IgD-negative memory B cell (primary cell): ENCODE results near the gene CCDC85C. TPM values are rescaled to one million over a fixed set of nuclear protein-coding genes. Genes with fewer than 3 reads are reported as not detected.

Experiments used
- H3K27ac Mint-ChIP-seq, 3 donors: one replicate each; pipeline ENCODE4 v1.8.0; 2020 to 2022; ENCODE audit warnings: mild to moderate bottlenecking in 3 of 3, mixed read lengths in 3 of 3, moderate library complexity in 1 of 3
- H3K27me3 Mint-ChIP-seq: one replicate; pipeline ENCODE4 v1.8.0; 2021; ENCODE audit warnings: mixed read lengths
- H3K36me3 Mint-ChIP-seq: one replicate; pipeline ENCODE4 v1.8.0; 2020; ENCODE audit warnings: mild to moderate bottlenecking, mixed read lengths
- H3K4me1 Mint-ChIP-seq, 3 donors: one replicate each; pipeline ENCODE4 v1.8.0; 2020 to 2022; ENCODE audit warnings: mixed read lengths in 3 of 3, mild to moderate bottlenecking in 1 of 3
- H3K4me3 Mint-ChIP-seq, 4 donors: one replicate each; pipeline ENCODE4 v1.8.0; 2020 to 2022; ENCODE audit warnings: mild to moderate bottlenecking in 4 of 4, mixed read lengths in 4 of 4, moderate library complexity in 3 of 4
- H3K9me3 Mint-ChIP-seq, 3 donors: one replicate each; pipeline ENCODE4 v1.8.0; 2020 to 2021; ENCODE audit warnings: mixed read lengths in 3 of 3, mild to moderate bottlenecking in 1 of 3
- polyA plus RNA-seq: library from polyadenylated mRNA; unstranded; fragments of 300-500 nt; fragmentation: Illumina TruSeq; gene quantifications from one replicate; pipeline ENCODE4 v1.2.3, GENCODE V29; 2021

Gene CCDC85C
- polyA plus RNA-seq, 1 donor from 2014 or later: 0.20 TPM

- Mint-ChIP-seq H3K4me3 (no peak overlapping the region), H3K27me3 (no peaks in the 10 kb centered on the region), H3K4me1 (peaks cover 16 to 27% (median 24%) of the 10 kb centered on the region in 3 donors), H3K27ac (peak overlapping the region in 1 of 3 donors; percentile 64), H3K36me3 (peaks cover 3% of the 10 kb centered on the region), H3K9me3 (no peaks in the 10 kb centered on the region)
Measured at GRCh38 chr14:99468836-99469592, 135.0 kb downstream of the CCDC85C start.

DNA sequence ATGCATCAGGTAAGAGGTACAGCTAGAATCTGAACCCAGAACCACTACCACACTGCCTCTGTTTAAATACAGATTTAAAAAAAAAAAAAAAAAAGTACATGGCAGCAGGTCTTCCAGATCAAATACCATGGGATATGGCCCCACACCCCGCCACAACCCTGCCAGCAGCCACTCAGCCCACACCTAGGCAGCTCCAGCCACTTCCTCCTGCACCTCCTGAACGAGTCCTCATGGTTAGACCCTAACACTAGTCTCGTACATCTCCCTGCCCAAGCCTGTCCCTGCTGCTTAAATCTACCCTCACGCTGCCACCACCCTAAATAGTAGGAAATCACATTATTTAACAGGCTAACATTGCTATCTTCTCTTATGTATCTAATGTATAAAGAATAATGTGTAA lies 135.9 kb downstream of the CCDC85C start:
- no peaks in the 10 kb centered on the region for H3K27me3 Mint-ChIP-seq
- peaks cover 5% of the 10 kb centered on the region for H3K36me3 Mint-ChIP-seq
- H3K27ac Mint-ChIP-seq: peak overlapping the region in 2 of 3 donors; percentile 40 to 66
- no peaks in the 10 kb centered on the region for H3K9me3 Mint-ChIP-seq
- H3K4me3 Mint-ChIP-seq: peak overlapping the region in 1 of 4 donors; percentile 56
- peaks cover 16 to 31% (median 22%) of the 10 kb centered on the region in 3 donors for H3K4me1 Mint-ChIP-seq

GRCh38 chr14:99467336-99468078 lies 136.5 kb downstream of the CCDC85C start:
- no peak overlapping the region for H3K4me3 Mint-ChIP-seq
- no peaks in the 10 kb centered on the region for H3K27me3 Mint-ChIP-seq
- no peaks in the 10 kb centered on the region for H3K9me3 Mint-ChIP-seq
- peaks cover 5% of the 10 kb centered on the region for H3K36me3 Mint-ChIP-seq
- H3K4me1 Mint-ChIP-seq: peaks cover 13 to 31% (median 19%) of the 10 kb centered on the region in 3 donors
- peak overlapping the region in 2 of 3 donors; percentile 40 to 66 for H3K27ac Mint-ChIP-seq

DNA sequence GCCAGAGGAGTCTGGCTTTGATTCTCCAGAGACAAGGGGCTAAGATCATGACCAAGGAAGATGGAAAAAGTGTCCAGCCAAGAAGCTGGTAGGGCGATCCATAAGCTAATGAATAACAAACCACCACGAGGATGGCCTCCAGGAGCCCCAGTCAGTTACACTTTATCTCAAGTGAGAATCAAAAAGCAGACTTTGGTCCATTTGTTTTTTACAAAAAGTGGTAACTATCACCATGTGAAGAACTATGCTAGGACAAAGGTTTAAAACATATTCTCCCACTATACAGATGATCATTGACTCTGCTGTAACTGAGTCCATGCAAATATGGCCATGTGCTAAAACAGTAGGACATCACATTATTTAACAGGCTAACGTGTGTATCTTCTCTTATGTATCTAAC lies 137.2 kb downstream of the CCDC85C start:
- H3K27me3 Mint-ChIP-seq: no peaks in the 10 kb centered on the region
- no peaks in the 10 kb centered on the region for H3K9me3 Mint-ChIP-seq
- peaks cover 18 to 31% (median 19%) of the 10 kb centered on the region in 3 donors for H3K4me1 Mint-ChIP-seq
- H3K36me3 Mint-ChIP-seq: peaks cover 11% of the 10 kb centered on the region
- no peak overlapping the region for H3K4me3 Mint-ChIP-seq
- H3K27ac Mint-ChIP-seq: no peak overlapping the region

- H3K36me3 Mint-ChIP-seq: peaks cover 15% of the 10 kb centered on the region
- no peak overlapping the region for H3K4me3 Mint-ChIP-seq
- no peaks in the 10 kb centered on the region for H3K27me3 Mint-ChIP-seq
- H3K27ac Mint-ChIP-seq: peak overlapping the region in 1 of 3 donors; percentile 28
- no peaks in the 10 kb centered on the region for H3K9me3 Mint-ChIP-seq
- peaks cover 17 to 24% (median 18%) of the 10 kb centered on the region in 3 donors for H3K4me1 Mint-ChIP-seq
Measured at GRCh38 chr14:99465288-99465687, 138.7 kb downstream of the CCDC85C start.

GRCh38 chr14:99463974-99464373 lies 140.0 kb downstream of the CCDC85C start:
- Mint-ChIP-seq H3K4me1 (peaks cover 13 to 18% (median 15%) of the 10 kb centered on the region in 3 donors), H3K27ac (no peak overlapping the region), H3K9me3 (no peaks in the 10 kb centered on the region), H3K36me3 (peaks cover 15% of the 10 kb centered on the region), H3K27me3 (no peaks in the 10 kb centered on the region), H3K4me3 (no peak overlapping the region)

- Mint-ChIP-seq H3K27me3 (no peaks in the 10 kb centered on the region), H3K9me3 (no peaks in the 10 kb centered on the region), H3K4me3 (no peak overlapping the region), H3K27ac (peak overlapping the region in 1 of 3 donors; percentile 14), H3K4me1 (peaks cover 2 to 7% (median 6%) of the 10 kb centered on the region in 3 donors), H3K36me3 (peaks cover 17% of the 10 kb centered on the region)
Measured at GRCh38 chr14:99462210-99462609, 141.8 kb downstream of the CCDC85C start.

DNA sequence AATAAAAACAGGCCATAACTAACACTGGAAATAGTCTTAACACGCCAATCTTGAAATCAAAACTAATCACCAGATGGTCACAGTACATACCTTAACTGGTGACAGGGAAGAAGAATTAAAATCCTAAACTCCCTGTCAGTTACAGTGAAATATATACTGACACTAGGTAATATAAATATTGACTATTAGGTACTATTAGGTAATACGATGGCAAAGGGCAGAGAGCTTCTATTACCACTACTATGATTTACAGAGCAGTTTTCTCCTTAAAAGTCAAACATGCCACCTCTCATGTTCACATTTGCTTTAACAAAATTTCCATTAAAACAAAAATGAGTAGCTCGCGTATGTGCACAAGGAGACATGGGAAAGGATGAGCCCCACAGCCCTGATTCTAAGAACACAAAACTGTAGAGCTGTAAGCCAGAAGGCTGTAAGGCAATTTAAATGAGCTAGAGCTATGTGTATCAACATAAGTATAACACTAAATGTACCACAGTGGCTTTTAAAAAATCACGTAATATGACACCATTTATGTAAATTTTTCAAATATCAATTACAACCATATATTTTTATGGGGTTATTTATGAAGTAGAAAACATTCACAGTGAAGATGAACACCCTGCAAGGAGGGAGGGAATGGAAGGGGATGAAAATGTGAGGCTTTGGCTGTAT lies 142.5 kb downstream of the CCDC85C start:
- H3K36me3 Mint-ChIP-seq: peaks cover 17% of the 10 kb centered on the region
- H3K4me1 Mint-ChIP-seq: peaks cover 2 to 7% (median 6%) of the 10 kb centered on the region in 3 donors
- H3K27ac Mint-ChIP-seq: peak overlapping the region in 1 of 3 donors; percentile 14
- no peak overlapping the region for H3K4me3 Mint-ChIP-seq
- no peaks in the 10 kb centered on the region for H3K27me3 Mint-ChIP-seq
- H3K9me3 Mint-ChIP-seq: no peaks in the 10 kb centered on the region

GRCh38 chr14:99460793-99461192 lies 143.2 kb downstream of the CCDC85C start:
- H3K4me3 Mint-ChIP-seq: no peak overlapping the region
- no peaks in the 10 kb centered on the region for H3K27me3 Mint-ChIP-seq
- peaks cover 17% of the 10 kb centered on the region for H3K36me3 Mint-ChIP-seq
- no peak overlapping the region for H3K27ac Mint-ChIP-seq
- no peaks in the 10 kb centered on the region for H3K9me3 Mint-ChIP-seq
- peaks cover 2 to 7% (median 6%) of the 10 kb centered on the region in 3 donors for H3K4me1 Mint-ChIP-seq

DNA sequence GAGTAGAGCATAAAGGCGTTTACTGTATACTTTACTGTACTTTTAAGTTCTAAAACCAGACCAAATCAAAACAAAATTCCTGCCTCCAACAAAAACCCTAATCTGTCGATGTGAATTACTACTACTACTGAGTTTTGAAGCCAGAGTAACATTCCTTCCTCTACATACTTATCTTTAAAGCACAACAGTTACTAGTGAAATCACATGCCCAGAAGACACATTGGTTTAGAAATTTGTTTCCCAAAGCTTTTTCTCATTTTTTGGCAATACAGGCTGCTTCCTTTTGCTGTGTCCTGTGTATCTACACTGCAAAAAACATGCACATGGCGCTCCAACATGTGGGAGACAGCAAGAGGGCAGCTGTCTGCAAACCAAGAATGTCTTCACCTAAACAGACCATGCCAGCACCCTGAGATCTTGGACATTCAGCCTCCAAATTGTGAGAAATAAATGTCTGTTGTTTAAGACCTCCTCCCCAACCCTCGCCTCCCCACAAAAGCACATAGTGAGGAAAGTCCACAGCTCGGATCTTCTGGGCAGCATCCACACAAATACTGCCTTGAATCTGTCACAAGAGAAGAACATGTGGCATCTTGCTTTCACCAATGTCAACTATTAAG lies 144.4 kb downstream of the CCDC85C start:
- Mint-ChIP-seq H3K4me1 (peaks cover 2 to 8% (median 7%) of the 10 kb centered on the region in 3 donors), H3K27me3 (no peaks in the 10 kb centered on the region), H3K27ac (peak overlapping the region in 1 of 3 donors; percentile 9), H3K4me3 (no peak overlapping the region), H3K36me3 (peaks cover 15% of the 10 kb centered on the region), H3K9me3 (no peaks in the 10 kb centered on the region)

GRCh38 chr14:99454246-99454645 lies 149.8 kb downstream of the CCDC85C start:
- Mint-ChIP-seq H3K27me3 (no peaks in the 10 kb centered on the region), H3K36me3 (peaks cover 4% of the 10 kb centered on the region), H3K4me1 (peaks cover 0 to 2% (median 0%) of the 10 kb centered on the region in 3 donors), H3K4me3 (no peak overlapping the region), H3K27ac (no peak overlapping the region), H3K9me3 (no peaks in the 10 kb centered on the region)

DNA sequence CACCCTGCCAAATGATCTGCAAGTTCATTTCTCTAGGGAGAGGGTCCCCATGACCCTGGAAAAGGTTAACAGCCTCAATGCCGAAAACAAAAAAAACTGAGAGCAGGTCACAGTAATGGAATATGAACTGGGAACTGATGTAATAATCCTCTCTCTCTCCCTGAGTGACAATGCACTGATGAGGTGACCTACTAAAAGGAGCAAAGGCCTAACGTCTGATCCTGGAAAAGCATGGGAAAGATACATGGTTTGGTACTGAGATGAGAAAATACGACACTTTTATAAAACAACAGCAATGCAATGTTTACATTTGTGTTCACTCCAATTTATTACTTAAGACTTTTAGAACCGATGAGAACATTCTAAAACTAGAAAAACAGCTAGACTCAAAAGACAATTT lies 151.0 kb downstream of the CCDC85C start:
- Mint-ChIP-seq H3K4me3 (no peak overlapping the region), H3K36me3 (peaks cover 1% of the 10 kb centered on the region), H3K27me3 (no peaks in the 10 kb centered on the region), H3K4me1 (peaks cover 0 to 2% (median 0%) of the 10 kb centered on the region in 3 donors), H3K27ac (no peak overlapping the region), H3K9me3 (no peaks in the 10 kb centered on the region)

DNA sequence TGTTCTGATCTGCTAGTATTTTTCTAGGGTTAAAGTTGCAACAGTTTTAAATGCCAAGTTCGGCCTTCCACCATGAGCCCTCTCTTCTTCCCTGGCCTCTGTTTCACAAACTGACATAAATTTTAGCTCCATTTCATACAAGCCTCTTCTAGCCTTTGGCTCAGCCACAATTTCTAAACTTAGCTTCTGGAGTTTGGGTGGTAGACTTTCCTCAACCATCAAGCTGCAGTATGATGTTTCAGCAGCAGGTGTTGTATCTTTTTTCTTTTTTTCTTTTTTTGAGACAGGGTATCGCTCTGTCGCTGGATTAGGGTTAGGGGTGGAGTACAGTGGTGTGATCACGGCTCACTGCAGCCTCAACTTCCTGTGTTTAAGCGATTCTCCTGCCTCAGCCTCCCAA lies 152.8 kb downstream of the CCDC85C start:
- no peak overlapping the region for H3K4me3 Mint-ChIP-seq
- peaks cover 0 to 2% (median 0%) of the 10 kb centered on the region in 3 donors for H3K4me1 Mint-ChIP-seq
- H3K27me3 Mint-ChIP-seq: no peaks in the 10 kb centered on the region
- H3K27ac Mint-ChIP-seq: no peak overlapping the region
- H3K9me3 Mint-ChIP-seq: no peaks in the 10 kb centered on the region
- H3K36me3 Mint-ChIP-seq: peaks cover 1% of the 10 kb centered on the region

GRCh38 chr14:99450266-99450665 lies 153.7 kb downstream of the CCDC85C start:
- H3K4me3 Mint-ChIP-seq: no peak overlapping the region
- H3K4me1 Mint-ChIP-seq: peaks cover 0 to 2% (median 0%) of the 10 kb centered on the region in 3 donors
- H3K36me3 Mint-ChIP-seq: peaks cover 1% of the 10 kb centered on the region
- H3K27ac Mint-ChIP-seq: no peak overlapping the region
- H3K9me3 Mint-ChIP-seq: no peaks in the 10 kb centered on the region
- no peaks in the 10 kb centered on the region for H3K27me3 Mint-ChIP-seq
